Cardiac muscle cell (in vitro differentiated cells and primary cell): ENCODE results near the gene PDCD2L. TPM values are rescaled to one million over a fixed set of nuclear protein-coding genes. Genes with fewer than 3 reads are reported as not detected.

Experiments used
- DNase-seq, 2 donors: peaks; one replicate each; pipeline versions ENCODE4 v3.0.0 to v3.0.0-alpha.2; 2010 to 2017; ENCODE audit warnings: low read depth in 1 of 2, low spot score in 1 of 2
- H3K27ac ChIP-seq: fragments of 200-600 bp; sonication (generic); 2 replicates; pipeline ENCODE4 v1.5.1; 2016
- H3K27me3 ChIP-seq: fragments of 200-600 bp; sonication (generic); 2 replicates; pipeline ENCODE4 v1.6.0; 2016; ENCODE audit warnings: control low read depth
- H3K36me3 ChIP-seq: fragments of 200-600 bp; sonication (generic); 2 replicates; pipeline ENCODE4 v1.5.1; 2016; ENCODE audit warnings: control low read depth
- H3K4me1 ChIP-seq: fragments of 200-600 bp; sonication (generic); 2 replicates; pipeline ENCODE4 v1.8.1; 2017; ENCODE audit warnings: low read depth, mild to moderate bottlenecking, mixed run types
- H3K4me3 ChIP-seq: fragments of 200-600 bp; sonication (generic); 2 replicates; pipeline ENCODE4 v1.5.1; 2016; ENCODE audit warnings: mild to moderate bottlenecking
- H3K9me3 ChIP-seq: fragments of 200-600 bp; sonication (generic); 2 replicates; pipeline ENCODE4 v1.5.1; 2017; ENCODE audit warnings: low read depth, mild to moderate bottlenecking, control low read depth
- CTCF ChIP-seq: IDR thresholded peaks from 2 replicates; pipeline ENCODE4 v1.5.1; 2012; ENCODE audit warnings: low read depth, mild to moderate bottlenecking, low read length
- polyA plus RNA-seq: library from polyadenylated mRNA; unstranded; fragments of >200 nt; fragmentation: Nextera tagmentation; extraction: Ambion mirVana; gene quantifications from 2 replicates; pipeline ENCODE4 v1.2.1, GENCODE V29; 2016
- total RNA-seq: library from RNA; depleted of rRNA; stranded (reverse); fragments of >200 nt; gene quantifications from 2 replicates; pipeline ENCODE4 v1.2.3, GENCODE V29; 2016

Gene PDCD2L
- total and polyA plus RNA-seq, 2 experiments from 2014 or later: 14.9 to 37.6 TPM

- H3K36me3 ChIP-seq: peaks cover 34% of the 10 kb centered on the region
- no peak overlapping the region for H3K4me3 ChIP-seq
- no peaks in the 10 kb centered on the region for H3K27me3 ChIP-seq
- TF ChIP-seq CTCF: no peak
- H3K9me3 ChIP-seq: no peaks in the 10 kb centered on the region
- no peaks in the 10 kb centered on the region for H3K4me1 ChIP-seq
- peak overlapping the region; percentile 26 for H3K27ac ChIP-seq
- DNase-seq: no peak
These were observed 2.1 kb upstream of the PDCD2L start for GRCh38 chr19:34402074-34402600.

- peak overlapping the region; percentile 44 for H3K27ac ChIP-seq
- peak overlapping the region; percentile 98 for H3K4me3 ChIP-seq
- H3K27me3 ChIP-seq: no peaks in the 10 kb centered on the region
- DNase-seq: no peak
- H3K9me3 ChIP-seq: no peaks in the 10 kb centered on the region
- no peak for TF ChIP-seq CTCF
- peaks cover 20% of the 10 kb centered on the region for H3K36me3 ChIP-seq
- no peaks in the 10 kb centered on the region for H3K4me1 ChIP-seq
These were observed 453 bp upstream of the PDCD2L start for GRCh38 chr19:34403784-34404108.

- Histone ChIP-seq H3K36me3 (peaks cover 14% of the 10 kb centered on the region), H3K4me1 (peaks cover 4% of the 10 kb centered on the region), H3K27ac (no peak overlapping the region), H3K4me3 (no peak overlapping the region), H3K27me3 (no peaks in the 10 kb centered on the region), H3K9me3 (no peaks in the 10 kb centered on the region)
- no peak for DNase-seq
- no peak for TF ChIP-seq CTCF
These were observed 1.9 kb downstream of the PDCD2L start for GRCh38 chr19:34405892-34406660.

GRCh38 chr19:34408411-34408810, 4.2 kb downstream of the PDCD2L start:
- peaks cover 4% of the 10 kb centered on the region for H3K4me1 ChIP-seq
- peaks cover 20% of the 10 kb centered on the region for H3K36me3 ChIP-seq
- H3K9me3 ChIP-seq: no peaks in the 10 kb centered on the region
- no peak for TF ChIP-seq CTCF
- peak overlapping the region; percentile 57 for H3K27ac ChIP-seq
- no peaks in the 10 kb centered on the region for H3K27me3 ChIP-seq
- no peak overlapping the region for H3K4me3 ChIP-seq
- no peak for DNase-seq

- H3K27ac ChIP-seq: peak overlapping the region; percentile 57
- peaks cover 4% of the 10 kb centered on the region for H3K4me1 ChIP-seq
- H3K4me3 ChIP-seq: no peak overlapping the region
- H3K36me3 ChIP-seq: peaks cover 23% of the 10 kb centered on the region
- H3K27me3 ChIP-seq: no peaks in the 10 kb centered on the region
- no peak for DNase-seq
- TF ChIP-seq CTCF: no peak
- H3K9me3 ChIP-seq: no peaks in the 10 kb centered on the region
These were observed 5.3 kb downstream of the PDCD2L start for GRCh38 chr19:34409189-34410164.
